ENCODE measurements around the gene THAP7.

Gene THAP7

DNA sequence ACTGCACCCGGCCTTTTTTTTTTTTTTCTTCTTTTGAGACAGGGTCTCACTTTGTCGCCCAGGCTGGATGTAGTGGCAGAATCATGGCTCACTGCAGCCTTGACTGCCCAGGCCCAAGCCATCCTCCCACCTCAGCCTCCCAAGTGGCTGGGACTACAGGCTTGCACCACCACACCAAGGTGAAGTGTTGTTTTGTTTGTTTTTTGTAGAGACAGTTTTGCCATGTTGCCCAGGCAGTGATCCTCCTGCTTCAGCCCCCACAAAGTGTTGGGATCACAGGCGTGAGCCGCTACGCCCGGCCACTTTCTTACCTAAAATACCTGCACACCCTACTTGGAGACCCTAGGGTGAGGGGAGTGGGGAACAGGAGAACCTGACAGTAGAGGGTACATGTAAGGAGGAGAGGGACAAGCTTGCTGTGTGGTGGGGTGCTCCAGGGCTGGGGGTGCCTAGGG lies 39.4 kb downstream of the THAP7 start:
- DNase-seq: no peak

- no peak for DNase-seq
Observed at GRCh38 chr22:20960609-20961008, 41.3 kb downstream of the THAP7 start.

DNA sequence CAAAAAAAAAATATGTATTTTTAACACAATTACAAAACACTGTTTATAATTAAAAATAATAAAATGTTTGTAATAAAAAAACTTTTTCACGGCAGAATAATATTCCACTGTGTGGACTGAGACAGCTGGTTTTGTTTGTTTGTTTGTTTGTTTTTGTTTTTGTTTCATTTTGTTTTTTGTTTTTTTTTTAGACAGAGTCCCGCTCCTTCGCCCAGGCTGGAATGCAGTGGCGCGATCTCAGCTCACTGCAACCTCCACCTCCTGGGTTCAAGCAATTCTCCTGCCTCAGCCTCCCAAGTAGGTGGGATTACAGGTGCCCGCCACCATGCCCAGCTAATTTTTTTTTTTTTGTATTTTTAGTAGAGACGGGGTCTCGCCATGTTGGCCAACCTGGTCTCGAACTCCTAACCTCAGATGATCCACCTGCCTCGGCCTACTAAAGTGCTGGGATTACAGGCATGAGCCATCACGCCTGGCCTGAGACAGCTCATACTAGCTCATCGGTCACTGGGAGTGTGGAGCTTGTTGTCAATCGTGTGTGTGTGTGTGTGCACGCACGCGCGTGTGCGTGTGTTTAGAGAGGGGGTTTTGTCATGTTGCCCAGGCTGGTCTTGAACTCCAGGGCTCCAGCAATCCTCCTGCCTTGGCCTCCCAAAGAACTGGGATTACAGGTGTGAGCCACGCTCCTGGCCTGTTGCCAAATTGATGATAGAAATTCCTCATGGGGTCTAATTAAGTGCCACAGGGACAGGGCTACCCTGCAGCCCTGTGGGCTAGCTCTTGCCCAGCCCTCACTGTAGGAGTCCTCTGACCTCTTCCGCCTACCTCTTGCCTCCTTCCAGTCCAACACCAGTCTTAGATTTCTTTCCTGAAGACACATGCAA lies 42.1 kb downstream of the THAP7 start:
- no peak for DNase-seq

GRCh38 chr22:20957683-20958431 lies 44.1 kb downstream of the THAP7 start:
- no peak for DNase-seq

- DNase-seq: no peak
Observed at GRCh38 chr22:20957102-20957682, 44.7 kb downstream of the THAP7 start.

DNA sequence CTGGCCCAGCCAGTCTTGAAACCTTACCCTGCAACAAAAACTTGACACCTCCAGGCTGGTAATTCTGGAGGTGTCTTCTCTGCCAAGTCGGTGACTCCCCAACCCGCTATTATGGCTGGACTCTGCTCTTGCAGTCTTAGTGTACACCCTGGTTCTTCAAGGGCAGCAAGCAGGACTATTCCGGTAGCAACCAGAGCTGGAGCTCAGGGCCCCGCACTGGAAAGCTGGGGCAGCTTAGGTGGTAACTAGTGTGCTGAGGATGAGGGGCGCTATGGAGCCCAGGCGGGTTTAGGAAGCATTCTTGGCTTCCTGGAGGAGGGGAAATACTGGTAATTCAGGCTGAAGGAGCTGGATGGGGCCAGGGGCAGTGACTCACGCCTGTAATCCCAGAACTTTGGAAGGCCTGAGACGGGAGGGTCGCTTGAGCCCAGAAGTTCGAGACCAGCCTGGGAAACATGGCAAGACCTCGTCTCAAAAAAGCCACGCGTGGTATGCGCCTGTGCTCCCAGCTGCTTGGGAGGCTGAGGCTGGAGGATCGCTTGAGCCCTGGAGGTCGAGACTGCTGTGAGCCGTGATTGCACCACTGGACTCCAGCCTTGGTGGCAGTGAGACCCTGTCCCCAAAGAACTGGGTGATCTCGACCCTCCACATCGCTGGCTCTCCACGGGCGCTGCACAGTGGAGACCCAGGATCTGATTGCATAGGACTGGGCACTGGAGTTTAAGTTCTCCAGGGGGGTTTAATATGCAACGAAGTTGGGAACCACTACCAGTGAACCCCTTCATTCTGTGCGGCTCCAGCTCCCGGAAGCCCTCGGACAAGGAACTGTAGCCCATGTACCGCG lies 45.4 kb downstream of the THAP7 start:
- no peak for DNase-seq

GRCh38 chr22:20955548-20955947 lies 46.4 kb downstream of the THAP7 start:
- no peak for DNase-seq

DNA sequence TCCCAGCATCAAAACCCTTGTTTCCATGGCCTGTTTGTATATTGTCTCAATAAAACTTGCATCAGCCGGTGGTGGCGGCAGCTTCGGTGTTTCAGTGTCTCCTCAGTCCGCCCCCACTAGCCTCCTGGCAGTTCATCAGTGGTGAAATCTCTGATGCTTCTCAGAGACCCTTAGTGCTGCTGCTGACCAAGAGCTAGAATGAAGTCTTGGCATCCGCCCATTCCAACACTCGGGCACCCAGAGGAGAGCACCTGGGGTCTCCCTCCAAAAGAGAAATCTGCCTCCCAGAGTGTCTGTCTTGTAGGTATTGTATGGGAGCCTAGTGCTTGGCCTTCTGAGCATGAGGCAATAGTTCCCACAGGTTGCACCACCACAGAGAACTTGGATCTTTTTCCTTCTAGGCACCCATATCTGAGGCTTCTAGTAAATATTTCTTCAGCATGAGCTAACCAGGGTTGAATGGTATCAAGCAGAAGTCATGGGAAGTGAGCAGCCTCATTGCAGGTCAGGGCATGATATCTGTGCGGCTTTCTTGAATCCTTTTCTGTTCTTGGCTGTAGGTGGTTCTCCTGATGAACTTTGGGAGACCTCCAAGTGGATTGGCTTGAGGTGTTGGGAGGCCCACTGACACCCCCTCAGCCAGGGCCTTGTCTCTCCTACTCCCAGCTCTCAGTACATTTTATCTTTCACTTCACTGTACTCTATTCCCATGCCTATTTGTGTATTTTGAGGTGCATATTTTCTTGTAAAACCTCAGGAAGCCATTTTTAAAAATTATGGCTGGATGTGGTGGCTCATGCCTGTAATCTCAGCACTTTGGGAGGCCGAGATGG lies 48.0 kb downstream of the THAP7 start:
- DNase-seq: no peak

DNA sequence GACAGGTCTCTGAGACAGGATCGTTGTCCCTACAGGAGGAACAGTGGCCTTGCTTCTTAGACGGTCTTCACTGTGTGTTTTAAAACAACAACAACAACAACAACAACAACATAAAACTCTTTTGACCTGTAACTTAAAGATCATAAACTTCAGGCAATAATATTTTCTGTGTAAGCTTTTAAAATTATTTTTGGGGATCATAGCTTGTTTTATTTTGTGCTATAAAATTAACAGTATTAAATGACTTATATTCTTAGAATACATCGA lies 48.6 kb downstream of the THAP7 start:
- DNase-seq: no peak

DNA sequence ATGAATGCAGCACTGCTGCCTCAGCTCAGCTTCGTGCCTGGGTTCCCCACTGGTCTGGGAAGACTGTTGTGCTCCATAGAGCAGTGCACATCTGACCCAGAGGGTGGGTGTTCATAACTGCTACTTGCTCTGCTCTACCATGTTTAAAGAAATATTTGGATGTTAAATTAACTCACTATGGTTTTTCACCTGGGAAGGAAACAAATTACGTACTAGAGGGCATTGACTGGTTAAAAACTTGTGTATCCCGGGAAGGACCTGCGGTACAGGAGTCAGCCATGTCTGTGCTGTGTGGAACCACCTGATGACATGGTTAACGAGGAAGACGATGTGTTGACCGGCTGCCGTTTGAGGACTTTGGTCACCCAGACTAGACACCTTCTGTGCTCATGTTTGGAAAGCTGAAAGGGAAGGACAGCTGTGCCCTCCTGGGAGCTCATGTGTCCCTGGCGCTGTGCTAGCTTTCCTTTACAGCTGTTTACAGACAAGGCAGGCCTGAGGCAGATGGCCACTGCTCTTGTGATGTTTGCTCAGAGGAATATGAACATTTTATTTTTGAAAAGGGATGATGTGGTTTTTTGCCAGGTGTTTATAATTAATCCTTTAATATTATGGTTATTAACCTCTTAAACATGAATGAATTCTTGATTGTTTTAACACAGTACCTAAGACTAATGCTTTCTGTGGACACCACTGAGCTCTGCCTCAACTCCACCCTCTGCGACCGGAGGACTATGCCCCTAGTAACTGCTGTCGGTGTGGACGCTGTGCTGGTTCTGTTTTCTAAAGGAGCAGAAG lies 49.2 kb downstream of the THAP7 start:
- no peak for DNase-seq

- no peak for DNase-seq
Observed at GRCh38 chr22:20951932-20952380, 50.0 kb downstream of the THAP7 start.

- DNase-seq: no peak
Observed at GRCh38 chr22:20951151-20951931, 50.6 kb downstream of the THAP7 start.

DNA sequence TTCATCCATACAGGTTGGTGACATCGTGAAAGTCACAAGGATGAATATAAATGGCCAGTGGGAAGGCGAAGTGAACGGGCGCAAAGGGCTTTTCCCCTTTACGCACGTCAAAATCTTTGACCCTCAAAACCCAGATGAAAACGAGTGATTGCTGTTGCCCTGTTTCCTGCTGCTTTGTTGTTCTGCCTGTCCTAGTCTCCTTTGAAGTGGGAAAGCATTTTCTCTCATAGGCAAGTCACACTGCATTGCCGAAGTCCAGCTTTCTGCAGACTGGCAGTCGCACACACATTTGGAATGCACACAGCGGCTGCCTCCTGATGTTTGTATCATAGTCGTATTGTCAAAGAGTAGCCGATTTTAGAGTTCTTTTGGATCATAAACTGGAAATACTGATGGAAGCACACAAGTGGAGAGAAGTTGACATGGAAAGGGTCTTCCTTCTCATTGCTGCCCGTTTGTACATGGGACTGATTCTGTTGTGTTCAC lies 52.2 kb downstream of the THAP7 start:
- DNase-seq: no peak

All from activated naive CD4-positive, alpha-beta T cell treated with Interleukin-2 at 50 U/mL for 16 hours (primary cell).